PC-9 (cell line): Measurements from ENCODE around the gene PCLO. TPM values are rescaled to one million over a fixed set of nuclear protein-coding genes. Genes with fewer than 3 reads are reported as not detected.

Experiments used
- BruUV-seq: library from RNA; stranded (reverse); fragments of 400-500 nt; replicated peaks from 2 replicates; lab custom pipeline; 2021; lab: Mats Ljungman, UMichigan
- CTCF ChIA-PET: fragments of 300-600 bp; sonication (Branson Sonifier 250); formaldehyde crosslinking; loops from one replicate; lab custom pipeline; 2022; ENCODE audit warnings: antibody characterized with exemption; lab: Charles Lee
- POLR2A ChIA-PET: fragments of 300-600 bp; sonication (Branson Sonifier 250); formaldehyde crosslinking; loops from one replicate; lab custom pipeline; 2022; ENCODE audit warnings: antibody characterized with exemption; ENCODE audit not compliant: unreplicated experiment; lab: Charles Lee
- DNase-seq, 2 experiments: peaks; one replicate each; pipeline versions ENCODE4 v3.0.0 to v3.0.0-alpha.2; 2015 to 2022; ENCODE audit warnings: mixed read lengths in 1 of 2
- H2AFZ ChIP-seq: fragments of 200-600 bp; sonication (generic); 2 replicates; pipeline ENCODE4 v1.8.1; 2017; ENCODE audit warnings: antibody characterized with exemption
- H3F3A ChIP-seq: fragments of 200-600 bp; sonication (generic); 2 replicates; pipeline ENCODE4 v1.8.1; 2017; ENCODE audit warnings: antibody characterized with exemption, mild to moderate bottlenecking, low read depth; ENCODE audit not compliant: insufficient read depth
- H3K27ac ChIP-seq: fragments of 200-600 bp; sonication (generic); 2 replicates; pipeline ENCODE4 v1.6.1; 2016; ENCODE audit warnings: mixed run types
- H3K27me3 ChIP-seq: fragments of 200-600 bp; sonication (generic); 2 replicates; pipeline ENCODE4 v1.6.1; 2016; ENCODE audit warnings: low read depth, mixed run types; ENCODE audit not compliant: insufficient read depth
- H3K36me3 ChIP-seq: fragments of 200-600 bp; sonication (generic); 2 replicates; pipeline ENCODE4 v1.6.1; 2016; ENCODE audit warnings: low read depth, mixed run types
- H3K4me1 ChIP-seq: fragments of 200-600 bp; sonication (generic); replicated peaks from 2 replicates; pipeline ENCODE4 v1.6.1; 2016; ENCODE audit warnings: mixed run types; ENCODE audit not compliant: insufficient read depth
- H3K4me2 ChIP-seq: fragments of 200-600 bp; sonication (generic); 2 replicates; pipeline ENCODE4 v1.6.1; 2017; ENCODE audit warnings: mixed run types
- H3K4me3 ChIP-seq: fragments of 200-600 bp; sonication (generic); 2 replicates; pipeline ENCODE4 v1.6.1; 2016; ENCODE audit warnings: mixed run types
- H3K79me2 ChIP-seq: fragments of 200-600 bp; sonication (generic); 2 replicates; pipeline ENCODE4 v1.6.1; 2017; ENCODE audit warnings: low read depth, mixed run types
- H3K9me2 ChIP-seq: fragments of 200-600 bp; sonication (generic); 2 replicates; pipeline ENCODE4 v1.8.1; 2017; ENCODE audit warnings: mild to moderate bottlenecking; ENCODE audit not compliant: insufficient read depth
- H3K9me3 ChIP-seq: fragments of 200-600 bp; sonication (generic); 2 replicates; pipeline ENCODE4 v1.8.1; 2016; ENCODE audit warnings: low read depth; ENCODE audit not compliant: insufficient read depth
- H4K20me1 ChIP-seq: fragments of 200-600 bp; sonication (generic); 2 replicates; pipeline ENCODE4 v1.8.1; 2017; ENCODE audit not compliant: insufficient read depth
- CTCF ChIP-seq: fragments of 200-600 bp; sonication (generic); conservative IDR thresholded peaks from 2 replicates; pipeline ENCODE4 v1.6.1; 2017; ENCODE audit warnings: mixed run types, antibody characterized with exemption, mild to moderate bottlenecking, moderate library complexity
- EZH2 ChIP-seq: fragments of 200-600 bp; sonication (generic); IDR thresholded peaks from 2 replicates; pipeline ENCODE4 v1.8.0; 2017; ENCODE audit warnings: antibody characterized with exemption, low read depth
- intact Hi-C: fragments of 100-400 bp; cut with micrococcal nuclease; formaldehyde crosslinking; loops from one replicate; pipeline ENCODE4 v1.10.0; 2022; ENCODE audit not compliant: unreplicated experiment
- total RNA-seq: library from RNA; stranded (reverse); gene quantifications from 2 replicates; pipeline ENCODE4 v1.2.3, GENCODE V29; 2021

PCLO gene
- total RNA-seq, 1 experiment from 2014 or later = 4.0 TPM

- Histone ChIP-seq H3K4me3 (no peak overlapping the region), H3F3A (no peaks in the 10 kb centered on the region), H2AFZ (no peak overlapping the region), H3K4me1 (no peaks in the 10 kb centered on the region), H3K9me2 (no peaks in the 10 kb centered on the region), H4K20me1 (no peaks in the 10 kb centered on the region), H3K9me3 (no peaks in the 10 kb centered on the region), H3K4me2 (no peak overlapping the region), H3K27ac (no peak overlapping the region), H3K79me2 (no peaks in the 10 kb centered on the region), H3K27me3 (no peaks in the 10 kb centered on the region), H3K36me3 (no peaks in the 10 kb centered on the region)
- intact Hi-C loops = loop anchor here (2.0 to 10.0 kb wide), 4 partner anchors 71 to 916 kb away; partner anchors contain the start of gene PCLO
- CTCF ChIA-PET = no interaction called here
- POLR2A ChIA-PET = no interaction called here
- BruUV-seq = no TSS peak
- no peak for TF ChIP-seq EZH2
- TF ChIP-seq CTCF = no peak
- DNase-seq = no peak
These were observed 421.2 kb downstream of the PCLO start for GRCh38 chr7:82741493-82741892.

GRCh38 chr7:82740246-82740848 lies 422.3 kb downstream of the PCLO start:
- no TSS peak for BruUV-seq
- Histone ChIP-seq H3F3A (no peaks in the 10 kb centered on the region), H2AFZ (no peak overlapping the region), H3K27ac (no peak overlapping the region), H3K9me3 (no peaks in the 10 kb centered on the region), H3K4me2 (no peak overlapping the region), H3K9me2 (no peaks in the 10 kb centered on the region), H3K4me1 (no peaks in the 10 kb centered on the region), H3K4me3 (no peak overlapping the region), H3K36me3 (no peaks in the 10 kb centered on the region), H3K27me3 (no peaks in the 10 kb centered on the region), H4K20me1 (no peaks in the 10 kb centered on the region), H3K79me2 (no peaks in the 10 kb centered on the region)
- peak; percentile 39 to 55 for DNase-seq
- ChIA-PET CTCF (no interaction called here), POLR2A (interaction anchor here (0.6 kb wide), 1 partner anchor 456 kb away, joined by 11 read pairs; no protein-coding TSS in a partner anchor)
- TF ChIP-seq CTCF (peak; percentile 81), EZH2 (no peak)
- intact Hi-C loops = loop anchor here (1.0 to 10.0 kb wide), 5 partner anchors 72 to 917 kb away; partner anchors contain the start of gene PCLO

- POLR2A ChIA-PET = no interaction called here
- Histone ChIP-seq H3F3A (no peaks in the 10 kb centered on the region), H3K36me3 (no peaks in the 10 kb centered on the region), H3K4me3 (no peak overlapping the region), H4K20me1 (no peaks in the 10 kb centered on the region), H3K9me2 (no peaks in the 10 kb centered on the region), H3K4me1 (no peaks in the 10 kb centered on the region), H3K27me3 (no peaks in the 10 kb centered on the region), H3K9me3 (no peaks in the 10 kb centered on the region), H3K27ac (no peak overlapping the region), H3K4me2 (no peak overlapping the region), H2AFZ (no peak overlapping the region), H3K79me2 (no peaks in the 10 kb centered on the region)
- no TSS peak for BruUV-seq
- DNase-seq = no peak
- CTCF ChIA-PET = no interaction called here
- no peak for TF ChIP-seq CTCF
- no peak for TF ChIP-seq EZH2
- intact Hi-C loops = no loop called here
These were observed 426.1 kb downstream of the PCLO start for GRCh38 chr7:82736633-82737032.
